Coronary artery (tissue), 2 donors: Measurements from ENCODE around the gene PCK1.

Experiments used
- DNase-seq: peaks from one replicate; pipeline ENCODE4 v3.0.0-alpha.2; 2017; ENCODE audit warnings: low spot score
- H3K27ac ChIP-seq, 2 donors: fragments of 200-600 bp; sonication (generic); one replicate each; pipeline ENCODE4 v1.5.1; 2016 to 2019
- H3K4me3 ChIP-seq: fragments of 200-600 bp; sonication (generic); 2 replicates; pipeline ENCODE4 v1.5.1; 2016; ENCODE audit warnings: mild to moderate bottlenecking, moderate library complexity
- CTCF ChIP-seq: fragments of 200-600 bp; sonication (generic); IDR thresholded peaks from one replicate; pipeline ENCODE4 v1.5.1; 2019; ENCODE audit warnings: antibody characterized with exemption

Gene PCK1

GRCh38 chr20:57578476-57579165 lies 17.7 kb downstream of the PCK1 start:
- no peak overlapping the region for H3K4me3 ChIP-seq
- no peak for DNase-seq
- TF ChIP-seq CTCF, result no peak
- no peak overlapping the region for H3K27ac ChIP-seq

- H3K4me3 ChIP-seq, result no peak overlapping the region
- DNase-seq, result no peak
- TF ChIP-seq CTCF, result no peak
- H3K27ac ChIP-seq, result no peak overlapping the region
Measured at GRCh38 chr20:57579331-57579897, 18.5 kb downstream of the PCK1 start.

- Histone ChIP-seq H3K4me3 (no peak overlapping the region), H3K27ac (no peak overlapping the region)
- TF ChIP-seq CTCF, result no peak
- no peak for DNase-seq
Measured at GRCh38 chr20:57579898-57580447, 19.1 kb downstream of the PCK1 start.

GRCh38 chr20:57580478-57581201 lies 19.7 kb downstream of the PCK1 start:
- no peak overlapping the region for H3K27ac ChIP-seq
- H3K4me3 ChIP-seq, result no peak overlapping the region
- no peak for TF ChIP-seq CTCF
- DNase-seq, result no peak

GRCh38 chr20:57581202-57582028 lies 20.5 kb downstream of the PCK1 start:
- no peak for TF ChIP-seq CTCF
- H3K4me3 ChIP-seq, result no peak overlapping the region
- H3K27ac ChIP-seq, result peak overlapping the region in 1 of 2 donors; percentile 79
- no peak for DNase-seq

GRCh38 chr20:57582029-57582378 lies 21.1 kb downstream of the PCK1 start:
- no peak overlapping the region for H3K4me3 ChIP-seq
- no peak for DNase-seq
- H3K27ac ChIP-seq, result peak overlapping the region in 1 of 2 donors; percentile 79
- TF ChIP-seq CTCF, result no peak
